Kidney (tissue), 14 donors: ENCODE data around the gene SPECC1L. TPM values are rescaled to one million over a fixed set of nuclear protein-coding genes. Genes with fewer than 3 reads are reported as not detected.

Source experiments
- DNase-seq, 5 donors: peaks; one replicate each; pipeline ENCODE4 v3.0.0-alpha.2; 2013 to 2020
- FAIRE-seq: peaks from 2 replicates; lab custom pipeline; 2012; peaks lifted over from hg19 to GRCh38; lab: Jason Lieb, UNC
- H3K27ac ChIP-seq, 2 donors: one replicate each; pipeline ENCODE4 v1.7.0; 2013; ENCODE audit warnings: low read depth in 2 of 2, low read length in 2 of 2, inconsistent platforms in 1 of 2
- H3K27me3 ChIP-seq: one replicate; pipeline ENCODE4 v1.7.1; 2013; ENCODE audit warnings: low read length, inconsistent platforms; ENCODE audit not compliant: control insufficient read depth, insufficient read depth
- H3K36me3 ChIP-seq, 3 donors: one replicate each; pipeline versions ENCODE4 v1.7.0 to v1.7.1; 2013; ENCODE audit warnings: low read length in 3 of 3, control low read depth in 1 of 3, inconsistent platforms in 1 of 3; ENCODE audit not compliant: insufficient read depth in 3 of 3, control insufficient read depth in 2 of 3
- H3K4me1 ChIP-seq, 3 donors: one replicate each; pipeline versions ENCODE4 v1.7.0 to v1.7.1; 2013; ENCODE audit warnings: low read length in 3 of 3, inconsistent platforms in 1 of 3, low read depth in 1 of 3; ENCODE audit not compliant: control insufficient read depth in 2 of 3, insufficient read depth in 2 of 3
- H3K4me3 ChIP-seq, 3 donors: one replicate each; pipeline versions ENCODE4 v1.7.0 to v1.8.1; 2013; ENCODE audit warnings: low read length in 3 of 3, control low read depth in 1 of 3, inconsistent platforms in 1 of 3
- H3K9ac ChIP-seq, 3 donors: one replicate each; pipeline versions ENCODE4 v1.7.0 to v1.7.1; 2013; ENCODE audit warnings: low read length in 3 of 3, control low read depth in 1 of 3, inconsistent platforms in 1 of 3
- H3K9me3 ChIP-seq, 3 donors: one replicate each; pipeline versions ENCODE4 v1.7.0 to v1.7.1; 2013; ENCODE audit warnings: low read length in 3 of 3, control low read depth in 1 of 3, inconsistent platforms in 1 of 3; ENCODE audit not compliant: control insufficient read depth in 2 of 3, insufficient read depth in 1 of 3
- CTCF ChIP-seq: IDR thresholded peaks from 3 replicates; pipeline ENCODE4 v1.5.1; 2012; ENCODE audit warnings: mild to moderate bottlenecking, moderate library complexity, borderline replicate concordance; ENCODE audit not compliant: insufficient read depth; ENCODE audit errors: extremely low read depth
- intact Hi-C: fragments of 100-400 bp; cut with DNase I; formaldehyde crosslinking; loops from one replicate; pipeline ENCODE4 v1.11.1; 2022
- polyA plus RNA-seq: library from polyadenylated mRNA; stranded (reverse); fragments of 350-450 nt; fragmentation: Illumina TruSeq; extraction: RNeasy Lipid Tissue Mini Kit (QIAGEN cat#74804); gene quantifications from one replicate; pipeline ENCODE4 v1.2.3, GENCODE V29; 2014; ENCODE audit warnings: low read depth, low replicate concordance; ENCODE audit not compliant: insufficient read depth
- total RNA-seq: library from RNA; stranded (reverse); fragmentation: NEBNext Ultra II Directional; extraction: Animal tissue kit (Norgen Biotek cat#: 25700); gene quantifications from one replicate; pipeline ENCODE4 v1.2.1, GENCODE V29; 2021
- donor health status: control.
- donor health status: control.
- donor health status: control.
- donor health status: control.
- donor health status: control.
- donor health status: DM: yes; HTN: yes; CAD: no.
- donor health status: Normal renal cell carcinoma (clear cell type).

The SPECC1L gene
- total and polyA plus RNA-seq, 2 donors from 2014 or later = 11.1 to 65.8 TPM

GRCh38 chr22:24398409-24398808 lies 127.8 kb downstream of the SPECC1L start:
- intact Hi-C loops = no loop called here
- DNase-seq (no peak), FAIRE-seq (no peak)
- Histone ChIP-seq H3K27ac (no peak overlapping the region), H3K9me3 (no peaks in the 10 kb centered on the region), H3K4me1 (peaks cover 5 to 11% (median 8%) of the 10 kb centered on the region in 3 donors), H3K27me3 (no peaks in the 10 kb centered on the region), H3K4me3 (no peak overlapping the region), H3K9ac (no peak overlapping the region), H3K36me3 (peaks cover 0 to 10% (median 0%) of the 10 kb centered on the region in 3 donors)
- TF ChIP-seq CTCF = no peak

GRCh38 chr22:24400034-24400725 lies 129.5 kb downstream of the SPECC1L start:
- TF ChIP-seq CTCF = no peak
- no peak for DNase-seq
- Histone ChIP-seq H3K36me3 (peaks cover 0 to 10% (median 0%) of the 10 kb centered on the region in 3 donors), H3K4me3 (no peak overlapping the region), H3K27me3 (no peaks in the 10 kb centered on the region), H3K9me3 (no peaks in the 10 kb centered on the region), H3K9ac (no peak overlapping the region), H3K27ac (no peak overlapping the region), H3K4me1 (peaks cover 5 to 15% (median 13%) of the 10 kb centered on the region in 3 donors)
- FAIRE-seq = no peak
- intact Hi-C loops = no loop called here

GRCh38 chr22:24400726-24401596 lies 130.3 kb downstream of the SPECC1L start:
- peaks cover 5 to 15% (median 13%) of the 10 kb centered on the region in 3 donors for H3K4me1 ChIP-seq
- peak overlapping the region in 1 of 3 donors; percentile 28 for H3K4me3 ChIP-seq
- intact Hi-C loops = no loop called here
- peak overlapping the region; percentile 45 to 80 for H3K27ac ChIP-seq
- no peaks in the 10 kb centered on the region for H3K27me3 ChIP-seq
- no peak for TF ChIP-seq CTCF
- no peaks in the 10 kb centered on the region for H3K9me3 ChIP-seq
- DNase-seq (no peak), FAIRE-seq (no peak)
- no peak overlapping the region for H3K9ac ChIP-seq
- H3K36me3 ChIP-seq = peaks cover 0 to 10% (median 0%) of the 10 kb centered on the region in 3 donors
